A673 (cell line): ENCODE measurements around the gene SLC35C1. TPM values are rescaled to one million over a fixed set of nuclear protein-coding genes. Genes with fewer than 3 reads are reported as not detected.
A peak's percentile ranks its signal among the peaks of the same experiment; 100 is the strongest.

Experiments
- BruUV-seq: library from RNA; stranded (reverse); fragments of 400-500 nt; replicated peaks from 2 replicates; lab custom pipeline; 2021; lab: Mats Ljungman, UMichigan
- CTCF ChIA-PET: fragments of 300-600 bp; sonication (Branson Sonifier 250); formaldehyde crosslinking; loops from one replicate; lab custom pipeline; 2022; ENCODE audit warnings: antibody characterized with exemption; lab: Charles Lee
- POLR2A ChIA-PET: fragments of 300-600 bp; sonication (Branson Sonifier 250); formaldehyde crosslinking; loops from one replicate; lab custom pipeline; 2022; ENCODE audit warnings: antibody characterized with exemption; ENCODE audit not compliant: low non-redundant PET; lab: Charles Lee
- DNase-seq: peaks from one replicate; pipeline ENCODE4 v3.0.0-alpha.2; 2015; ENCODE audit warnings: low spot score
- H3K27ac ChIP-seq: fragments of 200-600 bp; sonication (generic); 2 replicates; pipeline ENCODE4 v1.5.1; 2016; ENCODE audit warnings: mixed run types, low read depth, mild to moderate bottlenecking, mixed read lengths, antibody characterized with exemption, low read length; ENCODE audit not compliant: poor library complexity, severe bottlenecking
- H3K27me3 ChIP-seq: fragments of 200-600 bp; sonication (generic); replicated peaks from 2 replicates; pipeline ENCODE4 v1.6.1; 2017; ENCODE audit warnings: mixed run types, low read depth, mild to moderate bottlenecking, mixed read lengths, antibody characterized with exemption, low read length; ENCODE audit not compliant: insufficient read depth, poor library complexity
- H3K36me3 ChIP-seq: fragments of 200-600 bp; sonication (generic); 2 replicates; pipeline ENCODE4 v1.6.1; 2016; ENCODE audit warnings: mixed run types, mild to moderate bottlenecking, mixed read lengths, antibody characterized with exemption, low read length; ENCODE audit not compliant: insufficient read depth, poor library complexity, severe bottlenecking
- H3K4me1 ChIP-seq: fragments of 200-600 bp; sonication (generic); 2 replicates; pipeline ENCODE4 v1.6.1; 2017; ENCODE audit warnings: mixed run types, mild to moderate bottlenecking, mixed read lengths, antibody characterized with exemption, low read length; ENCODE audit not compliant: insufficient read depth, poor library complexity, severe bottlenecking
- H3K4me3 ChIP-seq: fragments of 200-600 bp; sonication (generic); 2 replicates; pipeline ENCODE4 v1.5.1; 2016; ENCODE audit warnings: low read depth, mixed run types, mild to moderate bottlenecking, mixed read lengths, low read length; ENCODE audit not compliant: poor library complexity, severe bottlenecking
- H3K9me3 ChIP-seq: fragments of 200-600 bp; sonication (generic); 2 replicates; pipeline ENCODE4 v1.6.1; 2016; ENCODE audit warnings: mixed run types, low read depth, mild to moderate bottlenecking, mixed read lengths, antibody characterized with exemption, low read length; ENCODE audit not compliant: poor library complexity, severe bottlenecking
- EZH2 ChIP-seq: fragments of 200-600 bp; sonication (generic); IDR thresholded peaks from 2 replicates; pipeline ENCODE4 v1.6.1; 2017; ENCODE audit warnings: borderline replicate concordance, low read depth, mild to moderate bottlenecking, mixed read lengths, antibody characterized with exemption, low read length; ENCODE audit not compliant: poor library complexity, severe bottlenecking
- intact Hi-C: fragments of 100-400 bp; cut with micrococcal nuclease; formaldehyde crosslinking; loops from one replicate; pipeline ENCODE4 v1.10.0; 2022; ENCODE audit not compliant: unreplicated experiment
- total RNA-seq: library from RNA; stranded (reverse); gene quantifications from 2 replicates; pipeline ENCODE4 v1.2.3, GENCODE V29; 2021
- TF ChIP-seq, protein P1 (sequence below): fragments of 300-800, 200-600 bp; sonication (generic); conservative IDR thresholded peaks from 2 replicates; pipeline ENCODE4 v1.5.1; 2017; ENCODE audit warnings: low read depth, mild to moderate bottlenecking, antibody characterized with exemption, low read length, moderate library complexity, mixed read lengths

SLC35C1 gene
- total RNA-seq, 1 experiment from 2014 or later: 32.5 TPM

- Histone ChIP-seq H3K27me3 (no peaks in the 10 kb centered on the region), H3K4me3 (no peak overlapping the region), H3K36me3 (peaks cover 10% of the 10 kb centered on the region), H3K9me3 (no peaks in the 10 kb centered on the region), H3K27ac (no peak overlapping the region), H3K4me1 (peaks cover 40% of the 10 kb centered on the region)
- POLR2A ChIA-PET: no interaction called here
- CTCF ChIA-PET: interaction anchor here (1.0 kb wide), 1 partner anchor 20 kb away, joined by 4 read pairs; no protein-coding TSS in a partner anchor
- no peak for DNase-seq
- TF ChIP-seq EZH2: no peak
- TF ChIP-seq, protein P1, sequence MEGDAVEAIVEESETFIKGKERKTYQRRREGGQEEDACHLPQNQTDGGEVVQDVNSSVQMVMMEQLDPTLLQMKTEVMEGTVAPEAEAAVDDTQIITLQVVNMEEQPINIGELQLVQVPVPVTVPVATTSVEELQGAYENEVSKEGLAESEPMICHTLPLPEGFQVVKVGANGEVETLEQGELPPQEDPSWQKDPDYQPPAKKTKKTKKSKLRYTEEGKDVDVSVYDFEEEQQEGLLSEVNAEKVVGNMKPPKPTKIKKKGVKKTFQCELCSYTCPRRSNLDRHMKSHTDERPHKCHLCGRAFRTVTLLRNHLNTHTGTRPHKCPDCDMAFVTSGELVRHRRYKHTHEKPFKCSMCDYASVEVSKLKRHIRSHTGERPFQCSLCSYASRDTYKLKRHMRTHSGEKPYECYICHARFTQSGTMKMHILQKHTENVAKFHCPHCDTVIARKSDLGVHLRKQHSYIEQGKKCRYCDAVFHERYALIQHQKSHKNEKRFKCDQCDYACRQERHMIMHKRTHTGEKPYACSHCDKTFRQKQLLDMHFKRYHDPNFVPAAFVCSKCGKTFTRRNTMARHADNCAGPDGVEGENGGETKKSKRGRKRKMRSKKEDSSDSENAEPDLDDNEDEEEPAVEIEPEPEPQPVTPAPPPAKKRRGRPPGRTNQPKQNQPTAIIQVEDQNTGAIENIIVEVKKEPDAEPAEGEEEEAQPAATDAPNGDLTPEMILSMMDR: no peak
- no TSS peak for BruUV-seq
- intact Hi-C loops: no loop called here
Measured at GRCh38 chr11:45852712-45853101, 47.8 kb downstream of the SLC35C1 start.

DNA sequence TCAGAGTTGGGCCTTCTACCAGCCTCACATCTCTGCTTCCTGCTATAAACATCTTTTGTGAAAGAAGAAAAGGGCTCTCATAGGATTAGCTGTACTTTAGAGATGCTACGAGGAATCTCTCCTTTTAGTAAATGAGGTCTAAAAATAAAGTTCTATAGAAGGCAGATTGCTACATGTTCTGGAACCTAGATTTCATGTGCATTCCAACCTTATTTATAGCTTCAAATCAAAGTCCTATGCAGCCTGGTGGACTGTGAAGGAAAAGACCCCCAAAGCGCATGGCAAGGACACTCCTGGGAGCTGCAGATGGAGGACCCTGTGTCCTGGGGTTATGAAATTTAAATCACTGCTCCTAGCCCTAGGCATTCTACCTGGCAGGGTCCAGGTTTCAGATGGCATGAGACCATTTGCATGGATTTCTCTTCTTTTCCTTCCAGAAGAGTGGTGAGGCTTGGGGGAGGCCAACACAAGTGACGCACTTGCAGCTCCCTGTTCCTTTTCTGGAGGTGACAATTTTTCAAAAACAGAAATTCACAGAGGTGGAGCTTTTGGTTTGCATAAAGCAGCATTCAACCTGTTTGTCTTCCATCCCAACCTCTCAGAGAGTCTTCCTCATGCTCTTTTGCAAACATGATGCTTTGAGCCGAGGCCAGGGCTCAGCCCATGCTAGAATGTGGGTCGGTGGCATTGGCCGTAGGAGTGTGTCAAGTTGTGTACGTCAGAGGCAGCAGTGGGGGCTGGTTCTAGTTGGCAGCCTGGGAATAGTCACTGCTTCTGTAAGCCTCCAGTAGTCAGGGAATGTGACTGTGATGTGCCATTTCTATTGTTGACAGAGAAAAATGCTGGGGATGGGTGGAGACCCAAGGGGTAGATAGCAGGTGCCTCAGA lies 48.6 kb downstream of the SLC35C1 start:
- Histone ChIP-seq H3K27ac (no peak overlapping the region), H3K36me3 (peaks cover 17% of the 10 kb centered on the region), H3K4me1 (peaks cover 43% of the 10 kb centered on the region), H3K9me3 (no peaks in the 10 kb centered on the region), H3K4me3 (no peak overlapping the region), H3K27me3 (no peaks in the 10 kb centered on the region)
- intact Hi-C loops: no loop called here
- POLR2A ChIA-PET: no interaction called here
- BruUV-seq: no TSS peak
- CTCF ChIA-PET: interaction anchor here (1.0 kb wide), 1 partner anchor 19 kb away, joined by 4 read pairs; no protein-coding TSS in a partner anchor
- no peak for DNase-seq
- no peak for TF ChIP-seq EZH2
- TF ChIP-seq, protein P1: no peak

DNA sequence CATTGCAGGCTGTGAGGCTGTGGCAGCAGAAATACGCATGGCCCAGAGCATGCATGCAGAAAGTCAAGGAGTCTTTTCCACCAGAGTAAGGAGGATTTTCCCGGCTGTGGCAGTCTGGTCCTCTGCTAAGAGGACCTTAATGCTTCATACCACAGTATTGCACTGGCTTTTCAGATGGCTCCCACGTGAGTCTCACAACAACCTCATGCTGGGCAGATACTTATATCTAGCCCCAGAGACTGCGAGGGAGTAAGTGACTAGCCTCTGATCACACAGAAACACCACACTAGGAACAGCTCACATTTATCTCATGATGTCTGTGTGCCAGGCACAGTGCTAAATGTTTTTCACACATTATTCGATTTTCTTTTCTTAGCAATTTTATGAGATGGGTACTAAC lies 50.4 kb downstream of the SLC35C1 start:
- peaks cover 25% of the 10 kb centered on the region for H3K36me3 ChIP-seq
- peak overlapping the region; percentile 8 for H3K27ac ChIP-seq
- intact Hi-C loops: no loop called here

More for the DNA sequence above, 50.4 kb downstream of the SLC35C1 start:
- peak; percentile 54 for DNase-seq
- BruUV-seq: no TSS peak
- no peaks in the 10 kb centered on the region for H3K9me3 ChIP-seq
- no peak for TF ChIP-seq EZH2
- TF ChIP-seq, protein P1: no peak
- H3K4me3 ChIP-seq: no peak overlapping the region
- peaks cover 53% of the 10 kb centered on the region for H3K4me1 ChIP-seq
- ChIA-PET POLR2A (interaction anchor here (0.5 to 1.7 kb wide), 2 partner anchors 9 to 56 kb away, joined by 5 to 12 read pairs; no protein-coding TSS in a partner anchor), CTCF (no interaction called here)
- H3K27me3 ChIP-seq: no peaks in the 10 kb centered on the region
